WERI-Rb-1 (cell line): Measurements from ENCODE around the gene TRIM65.
"Not testable (repeated sequence)": the region's sequence is repeated elsewhere in the genome, so short reads cannot be mapped to it uniquely, and the experiment has no call there.

Experiments used
- DNase-seq: peaks from one replicate; pipeline ENCODE4 v3.0.0-alpha.2; 2020
- H3K27ac ChIP-seq: fragments of 250-450 bp; sonication (Bioruptor Pico); 2 replicates; pipeline ENCODE4 v1.5.1; 2020; ENCODE audit warnings: mild to moderate bottlenecking, moderate library complexity
- H3K27me3 ChIP-seq: fragments of 250-450 bp; sonication (Bioruptor Pico); 2 replicates; pipeline ENCODE4 v1.5.1; 2021; ENCODE audit warnings: mild to moderate bottlenecking, low read depth, moderate library complexity; ENCODE audit not compliant: insufficient read depth, severe bottlenecking
- H3K36me3 ChIP-seq: fragments of 250-450 bp; sonication (Bioruptor Pico); 2 replicates; pipeline ENCODE4 v1.5.1; 2020; ENCODE audit warnings: mild to moderate bottlenecking, moderate library complexity
- H3K4me3 ChIP-seq: 2 replicates; pipeline ENCODE4 v1.5.1; 2011; ENCODE audit warnings: low read depth, mild to moderate bottlenecking, control low read depth, low read length
- H3K9me3 ChIP-seq: fragments of 250-450 bp; sonication (Bioruptor Pico); 2 replicates; pipeline ENCODE4 v1.5.1; 2021; ENCODE audit warnings: mild to moderate bottlenecking, moderate library complexity; ENCODE audit not compliant: severe bottlenecking
- TF ChIP-seq, protein P1 (sequence below): IDR thresholded peaks from 2 replicates; pipeline ENCODE4 v1.5.1; 2011; ENCODE audit warnings: low read depth, mild to moderate bottlenecking, control low read depth, inconsistent platforms, low read length

The TRIM65 gene

DNA sequence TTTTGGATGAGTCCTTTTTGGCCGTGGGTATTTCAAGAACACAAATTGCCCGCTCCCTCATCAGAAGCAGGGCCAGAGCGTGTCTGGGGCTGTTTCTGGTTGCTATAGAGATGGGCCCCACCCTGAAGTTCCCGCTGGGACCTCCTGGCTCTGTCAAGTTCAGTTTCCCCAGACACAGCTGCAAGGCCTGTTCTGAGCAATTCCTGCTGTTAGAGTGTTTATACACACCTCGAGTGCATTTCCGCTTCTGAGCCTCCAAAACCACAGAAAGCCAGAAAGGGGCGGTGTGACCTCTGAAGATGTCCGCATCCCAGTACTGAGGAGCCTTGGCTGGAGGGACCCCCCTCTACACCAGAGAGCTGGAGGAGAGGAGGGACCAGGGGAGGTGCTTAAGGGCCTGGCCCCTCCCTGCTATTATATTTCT lies 32.3 kb downstream of the TRIM65 start:
- no peaks in the 10 kb centered on the region for H3K9me3 ChIP-seq
- H3K27me3 ChIP-seq: no peaks in the 10 kb centered on the region
- no peak overlapping the region; the same call in 1 of the 2 replicates for H3K27ac ChIP-seq
- TF ChIP-seq, protein P1, sequence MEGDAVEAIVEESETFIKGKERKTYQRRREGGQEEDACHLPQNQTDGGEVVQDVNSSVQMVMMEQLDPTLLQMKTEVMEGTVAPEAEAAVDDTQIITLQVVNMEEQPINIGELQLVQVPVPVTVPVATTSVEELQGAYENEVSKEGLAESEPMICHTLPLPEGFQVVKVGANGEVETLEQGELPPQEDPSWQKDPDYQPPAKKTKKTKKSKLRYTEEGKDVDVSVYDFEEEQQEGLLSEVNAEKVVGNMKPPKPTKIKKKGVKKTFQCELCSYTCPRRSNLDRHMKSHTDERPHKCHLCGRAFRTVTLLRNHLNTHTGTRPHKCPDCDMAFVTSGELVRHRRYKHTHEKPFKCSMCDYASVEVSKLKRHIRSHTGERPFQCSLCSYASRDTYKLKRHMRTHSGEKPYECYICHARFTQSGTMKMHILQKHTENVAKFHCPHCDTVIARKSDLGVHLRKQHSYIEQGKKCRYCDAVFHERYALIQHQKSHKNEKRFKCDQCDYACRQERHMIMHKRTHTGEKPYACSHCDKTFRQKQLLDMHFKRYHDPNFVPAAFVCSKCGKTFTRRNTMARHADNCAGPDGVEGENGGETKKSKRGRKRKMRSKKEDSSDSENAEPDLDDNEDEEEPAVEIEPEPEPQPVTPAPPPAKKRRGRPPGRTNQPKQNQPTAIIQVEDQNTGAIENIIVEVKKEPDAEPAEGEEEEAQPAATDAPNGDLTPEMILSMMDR: no peak
- no peaks in the 10 kb centered on the region for H3K36me3 ChIP-seq
- no peak for DNase-seq
- H3K4me3 ChIP-seq: no peak overlapping the region

DNA sequence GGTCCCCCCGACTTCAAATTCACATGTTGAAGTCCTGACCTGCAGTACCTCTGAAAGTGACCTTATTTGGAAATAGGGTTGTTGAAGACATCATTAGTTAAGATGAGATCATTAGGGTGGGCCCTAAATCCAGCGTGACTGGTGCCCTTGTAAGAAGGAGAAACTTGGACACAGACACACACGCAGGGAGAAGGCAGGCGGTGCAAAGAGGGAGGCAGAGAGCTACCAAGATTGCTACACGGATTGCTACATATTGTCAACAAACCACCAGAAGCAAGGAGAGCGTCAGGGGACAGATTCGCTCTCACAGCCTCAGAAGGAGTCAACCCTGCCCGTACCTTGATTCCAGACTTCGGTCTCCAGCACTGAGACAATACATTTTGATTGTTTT lies 34.8 kb downstream of the TRIM65 start:
- TF ChIP-seq, protein P1: no peak
- no peak for DNase-seq
- Histone ChIP-seq H3K36me3 (no peaks in the 10 kb centered on the region), H3K27me3 (no peaks in the 10 kb centered on the region), H3K9me3 (no peaks in the 10 kb centered on the region), H3K27ac (no peak overlapping the region), H3K4me3 (no peak overlapping the region)

DNA sequence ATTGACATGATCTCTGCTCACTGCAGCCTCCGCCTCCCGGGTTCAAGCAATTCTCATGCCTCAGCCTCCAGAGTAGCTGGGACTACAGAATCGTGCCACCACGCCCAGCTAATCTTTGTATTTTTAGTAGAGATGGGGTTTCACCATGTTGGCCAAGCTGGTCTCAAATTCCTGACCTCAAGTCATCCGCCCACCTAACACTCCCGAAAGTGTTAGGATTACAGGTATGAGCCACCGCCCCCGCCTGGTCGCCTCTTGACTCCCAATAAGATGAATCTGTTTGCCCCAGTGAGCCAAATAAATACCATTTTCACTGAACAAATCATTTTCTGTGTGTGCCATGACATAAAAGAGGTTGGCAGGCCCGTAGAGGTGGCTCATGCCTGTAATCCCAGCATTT lies 37.4 kb downstream of the TRIM65 start:
- H3K27ac ChIP-seq, H3K4me3 ChIP-seq, H3K27me3 ChIP-seq, H3K36me3 ChIP-seq, H3K9me3 ChIP-seq, DNase-seq: not testable (repeated sequence)

DNA sequence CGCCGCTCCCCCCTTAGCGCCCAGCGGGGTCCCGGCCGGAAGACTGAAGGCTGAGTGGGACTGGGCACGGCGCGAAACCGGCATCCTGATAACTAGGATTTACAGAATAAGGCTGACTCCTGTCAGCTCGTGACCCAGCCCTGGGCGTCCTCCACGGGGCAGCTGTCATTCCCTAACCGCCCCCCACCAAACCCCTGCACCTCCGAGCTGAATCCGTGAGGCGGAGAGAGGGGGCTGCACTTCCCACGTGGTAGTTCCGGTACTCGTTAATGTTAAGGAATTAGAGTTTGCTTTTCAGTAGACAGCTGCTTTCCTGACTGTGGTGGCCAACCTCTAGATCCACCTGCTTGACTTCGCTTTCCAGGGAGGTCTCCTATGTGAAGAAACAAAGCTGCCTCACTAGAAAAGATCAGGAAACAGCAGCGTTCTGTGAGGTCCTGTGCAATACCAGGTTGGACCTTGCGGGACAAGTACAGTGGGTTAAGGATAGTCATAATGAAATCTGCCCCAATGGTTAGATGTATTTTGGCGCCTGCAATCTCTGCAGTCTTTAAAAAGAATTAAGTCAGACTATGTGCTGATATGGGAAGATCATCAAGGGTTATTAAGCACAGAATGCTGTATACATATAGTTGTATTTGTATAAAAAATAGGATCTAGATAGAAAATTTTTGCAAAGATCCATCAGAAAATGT lies 40.5 kb downstream of the TRIM65 start:
- peaks cover 15% of the 10 kb centered on the region for H3K36me3 ChIP-seq
- no peaks in the 10 kb centered on the region for H3K9me3 ChIP-seq
- H3K4me3 ChIP-seq: peak overlapping the region; percentile 89
- H3K27me3 ChIP-seq: no peaks in the 10 kb centered on the region
- TF ChIP-seq, protein P1: no peak
- DNase-seq: no peak
- H3K27ac ChIP-seq: peak overlapping the region; percentile 83

DNA sequence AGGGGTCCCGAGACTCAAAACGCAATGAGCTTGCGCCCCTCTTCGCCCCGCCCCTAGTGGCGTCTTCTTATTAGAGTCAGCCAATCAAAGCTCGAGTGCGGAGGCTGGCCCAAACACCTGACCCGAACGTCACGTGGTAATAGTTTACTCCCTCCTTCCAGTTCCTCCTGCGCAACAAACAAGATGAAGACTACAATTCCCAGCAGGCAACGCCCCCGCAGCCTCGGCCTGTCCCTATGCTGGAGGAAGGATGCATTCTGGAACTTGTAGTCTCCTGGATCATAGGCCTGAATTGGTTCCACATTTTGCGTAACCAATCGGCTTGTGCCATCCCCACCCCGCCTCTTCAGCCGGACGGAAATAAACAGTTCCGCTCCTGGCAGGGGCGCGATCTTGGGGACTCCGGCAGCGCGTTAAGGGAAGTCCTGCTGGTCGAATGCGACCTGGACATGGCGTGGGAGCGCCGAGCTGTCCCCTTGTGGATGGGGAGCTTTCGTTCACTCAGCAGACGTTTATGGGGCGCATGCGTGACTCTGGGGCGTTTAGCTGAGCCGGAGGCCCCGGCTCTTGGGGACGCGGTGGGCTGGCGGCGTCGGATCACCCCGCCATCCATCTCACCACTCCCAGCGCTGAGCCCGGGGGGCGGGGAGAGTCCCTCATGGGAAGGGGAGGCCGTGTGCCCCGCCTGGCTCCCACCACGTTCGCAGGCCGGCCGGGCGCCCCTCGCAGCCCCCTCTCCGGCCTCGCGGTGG lies 41.3 kb downstream of the TRIM65 start, which contains the start of gene WBP2:
Gene WBP2 (minus strand): TSS at position 26 of the 752 bp plus-strand sequence. CDS start 38 bp downstream, outside the sequence.
- Histone ChIP-seq H3K4me3 (peak within 1 kb of the TSS; percentile 89), H3K9me3 (no peaks in the 10 kb centered on the region), H3K27ac (peak within 1 kb of the TSS; percentile 83), H3K36me3 (peaks cover 22% of the 10 kb centered on the region), H3K27me3 (no peaks in the 10 kb centered on the region)
- TF ChIP-seq, protein P1: peak; percentile 46
- peak; percentile 100 for DNase-seq

DNA sequence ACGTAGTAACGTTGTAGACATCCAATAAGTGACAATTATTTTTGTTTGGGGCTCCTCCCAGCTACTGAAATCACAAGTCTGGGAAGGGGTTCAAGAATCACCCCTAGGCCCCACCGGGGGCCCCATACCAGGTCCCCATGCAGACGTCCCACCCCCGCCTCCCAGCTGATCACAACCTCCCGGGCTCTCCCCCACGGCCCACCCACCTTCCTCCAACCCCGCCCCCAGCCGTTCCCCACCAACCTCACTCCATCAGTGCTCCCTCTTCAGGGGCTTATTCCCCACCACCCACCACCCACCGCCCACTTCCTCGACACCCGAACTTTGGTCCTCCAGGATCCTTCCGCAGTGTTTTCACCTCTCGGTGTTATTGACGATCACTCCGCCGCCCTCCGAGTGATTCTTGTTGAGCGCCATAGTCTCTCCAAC lies 41.9 kb downstream of the TRIM65 start:
- Histone ChIP-seq H3K27me3 (no peaks in the 10 kb centered on the region), H3K9me3 (no peaks in the 10 kb centered on the region), H3K36me3 (peaks cover 26% of the 10 kb centered on the region), H3K4me3 (peak overlapping the region; percentile 89), H3K27ac (peak overlapping the region; percentile 69)
- TF ChIP-seq, protein P1: no peak; the same call in 1 of the 2 replicates
- DNase-seq: no peak
